HEK293T (cell line): ENCODE measurements around the gene POLR1E.

ENCODE experiments used
- CTCF ChIA-PET: fragments of 350-600 bp; formaldehyde crosslinking; extraction: SDS; loops from one replicate; lab custom pipeline; 2021; ENCODE audit warnings: antibody characterized with exemption, inconsistent platforms; lab: Yijun Ruan, JAX
- POLR2A ChIA-PET: fragments of 350-600 bp; formaldehyde crosslinking; extraction: SDS; loops from one replicate; lab custom pipeline; 2020; ENCODE audit warnings: antibody characterized with exemption, inconsistent platforms; lab: Yijun Ruan, JAX
- DNase-seq: peaks from one replicate; pipeline ENCODE4 v3.0.0; 2012; ENCODE audit warnings: mixed read lengths; ENCODE audit errors: extremely low spot score
- ARNT ChIP-seq: fragments of 450-650 bp; IDR thresholded peaks from 2 replicates; pipeline ENCODE4 v1.6.1; 2017; ENCODE audit warnings: mild to moderate bottlenecking
- BHLHE40 ChIP-seq: fragments of 450-650 bp; IDR thresholded peaks from 2 replicates; pipeline ENCODE4 v1.6.1; 2016; ENCODE audit warnings: mild to moderate bottlenecking, moderate library complexity, borderline replicate concordance
- CTBP1 ChIP-seq: fragments of 450-650 bp; IDR thresholded peaks from 2 replicates; pipeline ENCODE4 v1.6.1; 2016; ENCODE audit warnings: borderline replicate concordance
- ELF4 ChIP-seq: fragments of 450-650 bp; IDR thresholded peaks from 2 replicates; pipeline ENCODE4 v1.6.1; 2017; ENCODE audit warnings: antibody characterized with exemption
- FOXA1 ChIP-seq: fragments of 450-650 bp; IDR thresholded peaks from 2 replicates; pipeline ENCODE4 v1.6.1; 2016; ENCODE audit warnings: mild to moderate bottlenecking
- FOXK2 ChIP-seq: fragments of 450-650 bp; IDR thresholded peaks from 2 replicates; pipeline ENCODE4 v1.6.1; 2016; ENCODE audit warnings: mild to moderate bottlenecking
- FOXM1 ChIP-seq: fragments of 450-650 bp; IDR thresholded peaks from 2 replicates; pipeline ENCODE4 v1.6.1; 2017; ENCODE audit warnings: mild to moderate bottlenecking, borderline replicate concordance
- HDGF ChIP-seq: fragments of 450-650 bp; IDR thresholded peaks from 2 replicates; pipeline ENCODE4 v1.6.1; 2017; ENCODE audit warnings: antibody characterized with exemption, borderline replicate concordance
- L3MBTL2 ChIP-seq: fragments of 450-650 bp; conservative IDR thresholded peaks from 2 replicates; pipeline ENCODE4 v1.6.1; 2016; ENCODE audit warnings: mild to moderate bottlenecking
- LEF1 ChIP-seq: fragments of 450-650 bp; IDR thresholded peaks from 2 replicates; pipeline ENCODE4 v1.6.1; 2017; ENCODE audit warnings: mild to moderate bottlenecking, borderline replicate concordance
- NFRKB ChIP-seq: fragments of 450-650 bp; IDR thresholded peaks from 2 replicates; pipeline ENCODE4 v1.6.1; 2016; ENCODE audit warnings: mild to moderate bottlenecking, moderate library complexity
- SP1 ChIP-seq: fragments of 450-650 bp; IDR thresholded peaks from 2 replicates; pipeline ENCODE4 v1.6.1; 2017
- SUZ12 ChIP-seq: fragments of 450-650 bp; IDR thresholded peaks from 2 replicates; pipeline ENCODE4 v1.6.1; 2016; ENCODE audit warnings: mild to moderate bottlenecking
- TARDBP ChIP-seq: fragments of 450-650 bp; IDR thresholded peaks from 2 replicates; pipeline ENCODE4 v1.6.1; 2016
- ZNF384 ChIP-seq: fragments of 450-650 bp; IDR thresholded peaks from 2 replicates; pipeline ENCODE4 v1.6.1; 2016
- TF ChIP-seq, protein P1 (sequence below): fragments of 450-650 bp; IDR thresholded peaks from 2 replicates; pipeline ENCODE4 v1.6.1; 2016

Gene POLR1E, protein sequence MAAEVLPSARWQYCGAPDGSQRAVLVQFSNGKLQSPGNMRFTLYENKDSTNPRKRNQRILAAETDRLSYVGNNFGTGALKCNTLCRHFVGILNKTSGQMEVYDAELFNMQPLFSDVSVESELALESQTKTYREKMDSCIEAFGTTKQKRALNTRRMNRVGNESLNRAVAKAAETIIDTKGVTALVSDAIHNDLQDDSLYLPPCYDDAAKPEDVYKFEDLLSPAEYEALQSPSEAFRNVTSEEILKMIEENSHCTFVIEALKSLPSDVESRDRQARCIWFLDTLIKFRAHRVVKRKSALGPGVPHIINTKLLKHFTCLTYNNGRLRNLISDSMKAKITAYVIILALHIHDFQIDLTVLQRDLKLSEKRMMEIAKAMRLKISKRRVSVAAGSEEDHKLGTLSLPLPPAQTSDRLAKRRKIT

DNA sequence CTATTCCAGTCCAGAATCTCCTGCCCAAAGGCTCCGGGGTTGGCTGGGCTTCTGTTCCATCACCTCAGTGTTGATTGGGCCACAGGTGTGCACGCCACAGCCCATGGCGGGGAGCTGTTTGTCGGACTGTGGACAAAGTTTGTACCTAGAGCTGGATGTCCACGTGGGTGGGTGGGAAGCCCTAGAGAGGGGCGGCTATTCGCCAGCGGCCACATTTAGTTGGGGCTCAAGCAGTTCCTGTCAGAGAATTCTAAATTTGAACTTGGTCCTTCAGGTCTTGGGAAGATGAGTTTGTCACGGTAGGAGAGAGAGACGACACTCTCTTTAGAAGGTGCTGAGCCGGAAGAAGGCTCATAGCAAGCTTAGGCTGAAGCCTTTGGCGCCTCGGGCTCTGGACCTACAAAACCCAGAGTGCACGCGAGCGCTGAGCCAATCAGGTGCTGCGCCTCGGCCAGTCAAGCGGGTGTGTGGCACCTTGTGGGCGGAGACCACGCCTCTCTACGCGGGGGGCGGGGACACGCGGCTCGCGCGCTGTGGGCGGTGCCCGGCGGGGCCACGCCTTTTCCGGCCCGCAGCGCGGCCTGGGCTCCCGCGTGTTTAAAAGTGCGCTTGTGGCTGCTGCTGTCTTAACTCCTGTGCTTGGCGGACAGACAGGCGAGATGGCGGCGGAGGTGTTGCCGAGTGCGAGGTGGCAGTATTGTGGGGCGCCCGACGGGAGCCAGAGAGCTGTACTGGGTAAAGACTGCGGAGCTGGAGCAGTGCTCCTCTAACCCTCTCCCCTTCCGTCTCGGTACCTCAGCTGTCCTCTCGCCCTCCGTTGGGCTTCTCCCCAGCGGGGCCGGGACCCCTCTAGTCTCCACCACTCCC lies at the start of gene POLR1E:
POLR1E (plus strand) TSS at position 560 of the 867 bp plus-strand sequence; CDS start at position 660, 100 bp downstream.
- DNase-seq: peak; percentile 99
- TF ChIP-seq SUZ12: no peak
- peak; percentile 62 for TF ChIP-seq L3MBTL2
- no peak for TF ChIP-seq BHLHE40
- POLR2A ChIA-PET: interaction anchor here (0.6 to 3.2 kb wide), 17 partner anchors 9 to 299 kb away, joined by 3 to 27 read pairs (median 4); partner anchors contain the start of genes EXOSC3, FRMPD1, GRHPR and TOMM5
- CTCF ChIA-PET: interaction anchor here (0.9 kb wide), 1 partner anchor 939 kb away, joined by 3 read pairs; no protein-coding TSS in a partner anchor

DNA sequence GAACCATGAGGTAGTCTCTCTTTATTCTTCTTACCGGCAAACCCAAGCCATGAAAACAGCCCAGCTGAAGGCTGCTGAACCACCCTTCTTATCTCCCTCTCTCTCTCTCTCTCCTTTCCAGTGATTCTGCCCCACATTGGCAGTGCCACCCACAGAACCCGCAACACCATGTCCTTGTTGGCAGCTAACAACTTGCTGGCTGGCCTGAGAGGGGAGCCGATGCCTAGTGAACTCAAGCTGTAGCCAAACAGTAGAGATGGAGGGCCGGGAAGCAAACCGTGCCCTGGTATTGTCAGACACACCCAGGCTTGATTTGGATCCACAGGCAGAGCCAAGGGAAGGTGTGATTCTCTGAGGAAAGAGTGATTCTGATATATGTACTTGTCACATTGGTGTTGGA lies 49.2 kb upstream of the POLR1E start:
- ChIA-PET CTCF (no interaction called here), POLR2A (interaction anchor here (0.6 kb wide), 1 partner anchor 14 kb away, joined by 3 read pairs; the partner anchor contains the start of gene GRHPR)
- DNase-seq: no peak
- TF ChIP-seq FOXA1 (no peak), ARNT (no peak), FOXM1 (no peak), CTBP1 (no peak), HDGF (no peak), ZNF384 (no peak), FOXK2 (no peak), ELF4 (no peak), SP1 (no peak), LEF1 (no peak), NFRKB (no peak), TARDBP (no peak), SUZ12 (no peak), BHLHE40 (no peak), L3MBTL2 (no peak)
- TF ChIP-seq, protein P1, sequence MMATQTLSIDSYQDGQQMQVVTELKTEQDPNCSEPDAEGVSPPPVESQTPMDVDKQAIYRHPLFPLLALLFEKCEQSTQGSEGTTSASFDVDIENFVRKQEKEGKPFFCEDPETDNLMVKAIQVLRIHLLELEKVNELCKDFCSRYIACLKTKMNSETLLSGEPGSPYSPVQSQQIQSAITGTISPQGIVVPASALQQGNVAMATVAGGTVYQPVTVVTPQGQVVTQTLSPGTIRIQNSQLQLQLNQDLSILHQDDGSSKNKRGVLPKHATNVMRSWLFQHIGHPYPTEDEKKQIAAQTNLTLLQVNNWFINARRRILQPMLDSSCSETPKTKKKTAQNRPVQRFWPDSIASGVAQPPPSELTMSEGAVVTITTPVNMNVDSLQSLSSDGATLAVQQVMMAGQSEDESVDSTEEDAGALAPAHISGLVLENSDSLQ: no peak

DNA sequence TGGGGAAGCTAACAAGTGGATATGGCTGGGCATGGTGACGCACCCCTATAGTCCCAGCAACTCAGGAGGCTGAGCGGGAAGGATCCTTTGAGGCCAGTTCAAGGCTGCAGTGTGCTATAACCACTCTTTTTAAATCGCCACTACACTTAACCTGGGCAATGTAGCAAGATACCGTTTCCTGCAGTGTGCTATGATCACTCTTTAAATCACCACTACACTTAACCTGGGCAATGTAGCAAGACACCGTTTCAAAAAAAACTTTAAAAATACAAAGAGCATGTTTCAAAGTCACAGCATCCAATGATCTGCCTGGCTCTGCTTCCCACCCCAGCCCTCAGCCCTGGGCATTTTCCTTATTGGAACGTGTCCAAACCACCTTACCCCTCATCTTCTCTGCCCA lies 48.7 kb upstream of the POLR1E start:
- POLR2A ChIA-PET: no interaction called here
- CTCF ChIA-PET: no interaction called here
- no peak for TF ChIP-seq LEF1
- no peak for TF ChIP-seq ARNT
- TF ChIP-seq CTBP1: no peak
- no peak for TF ChIP-seq L3MBTL2
- no peak for TF ChIP-seq BHLHE40
- TF ChIP-seq FOXA1: no peak
- no peak for TF ChIP-seq HDGF
- TF ChIP-seq FOXM1: no peak
- TF ChIP-seq TARDBP: no peak
- no peak for TF ChIP-seq ELF4
- TF ChIP-seq ZNF384: no peak
- TF ChIP-seq, protein P1: no peak
- no peak for TF ChIP-seq FOXK2
- no peak for TF ChIP-seq SUZ12
- TF ChIP-seq SP1: no peak
- TF ChIP-seq NFRKB: no peak
- no peak for DNase-seq

DNA sequence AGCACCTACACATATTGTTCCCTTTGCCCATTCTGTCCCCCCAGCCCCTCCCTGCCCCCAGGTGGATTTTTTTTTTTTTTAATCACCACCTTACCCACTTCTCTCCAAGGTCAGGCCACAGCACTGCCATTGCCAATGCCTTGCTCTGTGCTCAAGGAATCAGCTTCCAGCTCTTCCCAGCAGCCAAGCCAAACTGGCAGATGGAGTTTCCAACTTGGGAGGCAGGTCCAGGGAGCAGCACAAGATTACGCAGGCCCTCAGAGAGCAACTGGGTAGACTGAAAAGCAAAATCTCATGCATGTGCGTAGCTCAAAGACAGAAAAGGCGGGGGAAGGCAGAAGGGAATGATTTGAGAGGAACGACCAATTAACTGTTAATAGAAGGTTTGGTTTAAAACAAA lies 48.1 kb upstream of the POLR1E start:
- ChIA-PET POLR2A (no interaction called here), CTCF (no interaction called here)
- TF ChIP-seq L3MBTL2 (no peak), BHLHE40 (no peak), CTBP1 (no peak), TARDBP (no peak), ZNF384 (no peak), HDGF (no peak), NFRKB (no peak), FOXA1 (no peak)
- no peak for DNase-seq

DNA sequence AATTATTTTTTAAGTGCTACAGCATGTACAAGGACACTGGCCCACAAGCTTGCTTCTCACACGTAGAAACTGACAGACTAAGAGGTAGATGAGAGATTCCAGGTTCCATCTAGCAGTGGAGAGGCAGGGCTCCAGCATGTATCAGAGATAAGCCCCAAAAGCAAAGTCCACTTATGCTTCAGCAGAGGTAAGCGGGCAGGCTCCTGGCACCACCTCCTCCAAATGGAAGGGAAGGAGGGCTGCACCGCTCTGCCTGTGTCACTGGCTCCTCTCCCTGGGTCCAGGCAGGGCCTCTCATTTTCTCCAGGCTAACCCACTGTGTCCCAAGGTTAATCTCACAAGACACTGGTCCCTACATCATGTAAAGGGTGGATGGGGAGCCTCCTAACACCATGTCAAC lies 47.4 kb upstream of the POLR1E start:
- POLR2A ChIA-PET: no interaction called here
- TF ChIP-seq FOXM1 (no peak), BHLHE40 (no peak), TARDBP (no peak), CTBP1 (no peak), SUZ12 (no peak), L3MBTL2 (no peak), FOXA1 (no peak), ARNT (no peak), ZNF384 (no peak), NFRKB (no peak), HDGF (no peak), SP1 (no peak), FOXK2 (no peak), ELF4 (no peak)
- TF ChIP-seq, protein P1: no peak
- CTCF ChIA-PET: no interaction called here
- no peak for DNase-seq
